GM21367 (cell line): Measurements from ENCODE around the gene G3BP2.
A peak's percentile ranks its signal among the peaks of the same experiment; 100 is the strongest.
"Not testable (repeated sequence)": the region's sequence is repeated elsewhere in the genome, so short reads cannot be mapped to it uniquely, and the experiment has no call there.

Experiments
- ATAC-seq: cut with Tn5 transposase; IDR thresholded peaks from one replicate; pipeline ENCODE4 v1.9.1; 2021; ENCODE audit not compliant: unreplicated experiment

Gene G3BP2

DNA sequence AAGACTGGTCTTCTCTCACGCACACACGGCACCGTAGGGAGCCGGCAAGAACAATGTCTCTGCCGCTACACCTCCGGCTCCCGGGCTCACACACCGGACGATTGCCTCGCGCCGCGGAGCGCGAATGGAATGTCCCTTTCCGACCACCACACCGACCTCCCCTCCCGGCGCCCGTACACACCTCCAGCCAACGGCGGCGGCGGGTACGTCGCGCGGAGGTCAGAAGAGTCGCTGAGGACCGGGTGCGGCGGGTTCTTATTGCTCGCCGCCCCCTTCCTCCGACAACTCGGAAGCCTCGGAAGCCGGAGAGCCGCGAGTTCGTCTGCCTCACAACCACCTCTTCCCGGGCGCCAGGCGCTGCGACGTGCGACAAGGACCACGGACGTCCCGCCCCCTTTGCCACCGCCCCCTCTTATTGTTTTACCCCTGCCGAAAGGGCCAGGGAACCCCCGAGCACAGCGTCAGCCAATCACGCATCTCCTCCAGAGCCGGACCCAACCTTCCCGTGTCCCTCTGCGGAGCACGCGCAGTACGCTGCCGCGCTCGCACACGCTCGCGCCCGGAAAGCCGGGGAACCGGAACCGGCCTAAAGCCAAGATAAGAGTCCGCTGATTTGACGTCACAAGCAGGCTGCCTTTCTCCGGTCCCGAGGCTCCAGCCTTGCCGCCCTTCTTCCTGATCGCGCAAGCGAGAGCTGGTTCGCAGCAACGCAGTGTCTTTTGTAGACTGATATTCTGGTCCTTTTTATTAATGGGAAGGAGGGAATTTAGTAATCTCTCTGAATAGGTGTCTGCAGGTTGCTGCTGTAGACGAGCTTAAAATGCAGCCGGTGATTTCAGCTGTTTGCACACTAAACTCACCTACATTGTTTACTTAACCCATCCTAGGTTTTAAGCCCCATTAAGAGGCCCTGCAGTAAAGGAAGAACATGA lies at the start of gene G3BP2:
Gene G3BP2 (minus strand): TSS at position 385 of the 932 bp plus-strand sequence. CDS start 11,386 bp downstream, outside the sequence.
- peak; percentile 91 for ATAC-seq

DNA sequence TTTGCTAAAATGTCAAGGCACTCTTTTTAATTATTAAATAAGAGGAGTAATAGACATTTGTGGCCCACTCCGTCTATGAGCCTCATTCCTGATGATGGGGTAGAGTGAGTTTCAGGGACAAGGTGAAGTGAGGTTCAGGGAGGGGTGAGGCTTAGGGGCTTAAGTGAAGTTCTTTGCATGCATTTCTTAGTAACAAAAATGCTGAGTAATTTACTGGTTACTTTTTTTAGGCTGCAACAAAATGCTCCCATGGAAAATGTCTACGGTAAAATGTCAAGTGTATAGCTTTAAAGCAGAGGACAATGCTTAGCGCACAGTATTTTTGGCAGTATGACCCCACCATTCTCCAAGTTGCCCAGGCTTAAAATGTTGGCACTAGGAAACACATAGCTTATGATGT lies 49.2 kb upstream of the G3BP2 start:
- no peak for ATAC-seq

DNA sequence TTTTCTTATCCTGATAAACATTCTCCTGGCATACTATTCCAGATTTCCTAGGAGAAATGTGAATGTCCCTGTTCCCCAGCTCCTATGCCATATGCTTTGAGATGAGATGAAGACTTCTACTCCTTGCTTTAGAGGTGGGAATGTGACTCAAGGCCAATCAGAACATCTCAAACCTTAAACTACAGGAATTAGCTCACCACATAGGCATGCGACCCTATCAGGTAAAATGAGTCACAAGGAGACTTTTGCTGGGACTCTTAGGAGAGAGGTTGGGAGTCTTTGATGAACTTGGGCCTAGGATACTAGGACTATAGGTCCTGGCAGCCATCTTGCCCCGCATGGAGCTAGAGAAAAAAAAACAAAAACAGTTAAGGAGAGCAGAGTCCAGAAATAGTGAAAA lies 45.3 kb upstream of the G3BP2 start:
- ATAC-seq: no peak

DNA sequence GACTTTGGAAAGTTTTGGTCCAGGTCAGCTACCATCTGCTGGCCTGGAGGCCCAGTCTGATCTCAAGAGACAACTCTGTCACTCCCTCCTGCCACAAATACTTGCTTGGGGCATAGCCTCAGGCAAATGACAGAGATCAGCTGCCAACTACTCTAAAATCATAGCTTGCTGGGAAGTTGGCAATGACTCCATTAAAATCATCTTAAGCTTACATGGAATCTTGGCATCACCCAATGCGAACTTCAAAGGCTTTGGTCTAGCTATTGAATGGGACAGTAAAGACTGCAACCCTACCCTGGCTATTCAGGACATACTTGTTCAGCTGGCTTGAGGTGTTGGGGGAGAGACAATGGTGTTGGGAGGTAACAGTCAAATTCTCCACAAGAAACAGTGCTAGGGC lies 44.2 kb upstream of the G3BP2 start:
- no peak for ATAC-seq

DNA sequence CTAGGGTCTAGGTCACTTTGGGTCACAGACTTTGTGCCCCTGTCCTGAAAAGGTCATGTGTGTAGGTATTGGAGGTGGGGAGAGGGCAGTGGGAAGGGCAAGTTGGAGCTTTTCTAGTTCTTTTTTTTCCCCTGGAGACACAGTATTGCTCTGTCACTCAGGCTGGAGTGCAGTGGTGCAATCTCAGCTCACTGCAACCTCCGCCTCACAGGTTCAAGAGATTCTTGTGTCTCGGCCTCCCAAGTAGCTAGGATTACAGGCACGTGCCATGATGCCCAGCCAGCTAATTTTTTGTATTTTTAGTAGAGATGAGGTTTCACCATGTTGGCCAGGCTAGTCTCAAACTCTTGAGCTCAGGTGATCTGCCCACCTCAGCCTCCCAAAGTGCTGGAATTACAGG lies 42.8 kb upstream of the G3BP2 start:
- not testable (repeated sequence) for ATAC-seq

DNA sequence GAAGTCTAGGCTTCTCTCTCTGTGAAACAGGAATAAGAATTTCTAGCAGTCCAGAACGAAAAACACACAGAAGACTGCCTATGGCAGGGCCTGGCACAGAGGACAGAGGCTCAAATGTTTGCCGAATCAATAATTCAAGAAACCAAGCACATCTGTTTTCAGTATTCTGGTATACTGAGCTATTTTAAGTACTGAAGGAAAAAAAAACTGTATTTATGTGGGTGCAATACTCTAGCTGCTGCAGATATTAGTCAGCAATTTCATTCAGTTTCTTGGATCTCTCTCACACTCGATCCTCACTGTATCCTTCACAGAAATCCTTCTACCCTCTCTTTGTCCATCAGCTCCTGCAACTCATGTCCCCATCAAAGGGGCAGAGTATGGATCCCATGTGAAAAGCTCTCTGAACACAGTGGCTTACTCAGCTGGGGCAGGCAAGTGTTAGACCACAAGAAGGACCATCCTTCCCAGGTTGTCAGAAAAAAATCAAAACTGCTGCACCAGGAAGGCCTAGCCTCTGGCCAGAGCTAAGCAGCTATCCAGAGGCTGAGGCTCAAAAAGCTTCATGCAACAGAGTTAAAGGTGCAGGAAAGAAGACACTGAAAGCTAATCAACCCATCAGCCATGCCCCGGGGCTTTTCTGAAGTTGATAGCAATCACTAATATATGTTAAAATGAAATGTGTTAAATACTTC lies 42.0 kb upstream of the G3BP2 start:
- no peak for ATAC-seq

DNA sequence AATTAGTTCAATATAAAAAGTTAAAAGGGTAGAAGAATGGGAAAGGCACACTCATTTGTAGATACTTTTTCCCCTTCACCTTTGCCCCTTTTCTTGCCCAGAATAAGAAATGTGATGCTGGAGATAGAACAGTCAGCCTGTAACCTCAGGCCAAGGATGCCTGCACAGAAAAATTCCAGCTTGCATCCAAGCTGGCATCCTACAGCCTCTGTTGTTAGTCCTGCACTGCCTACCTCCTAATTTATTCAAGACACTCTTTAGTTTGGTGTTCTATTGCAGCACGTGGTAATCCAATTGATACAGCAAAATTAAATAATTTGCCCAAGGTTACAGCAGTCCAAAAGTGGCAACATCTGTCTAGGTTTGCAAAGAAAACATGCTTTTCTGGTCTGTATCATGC lies 41.5 kb upstream of the G3BP2 start:
- ATAC-seq: no peak

DNA sequence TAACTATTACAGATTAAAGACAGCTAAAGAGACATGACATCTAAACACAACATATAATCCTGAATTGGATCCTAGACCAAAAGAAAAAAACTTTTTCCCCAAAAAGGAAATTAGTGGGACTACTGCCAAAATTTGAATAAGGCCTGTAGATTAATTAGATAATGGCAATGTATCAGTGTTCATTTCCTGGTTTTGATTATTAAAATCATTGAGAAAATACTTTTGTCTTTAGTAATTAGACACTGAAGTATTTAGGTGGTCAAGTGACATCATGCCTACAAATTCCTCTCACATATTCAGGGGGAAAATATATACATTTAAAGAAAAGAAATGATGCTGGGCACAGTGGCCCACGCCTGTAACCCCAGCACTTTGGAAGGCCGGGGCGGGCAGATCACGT lies 40.8 kb upstream of the G3BP2 start:
- no peak for ATAC-seq

DNA sequence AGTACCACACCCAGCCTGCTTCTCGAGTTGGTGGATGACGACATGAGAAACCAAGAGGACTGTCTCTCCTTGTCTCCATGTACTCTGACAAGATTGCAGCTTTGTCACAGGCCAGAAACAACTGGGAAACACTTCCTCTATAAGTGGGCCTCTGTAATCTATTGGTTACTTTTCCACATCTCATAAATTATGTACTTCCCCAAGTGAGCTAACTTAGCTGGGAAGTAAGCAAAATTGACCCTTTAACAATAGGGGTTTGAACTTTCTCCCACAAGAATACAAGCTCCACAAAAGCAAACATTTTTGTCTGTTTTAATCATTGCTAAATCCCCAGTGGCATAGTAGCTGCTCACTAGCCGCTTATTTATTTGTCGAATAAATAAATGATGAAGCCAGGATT lies 37.0 kb upstream of the G3BP2 start:
- ATAC-seq: no peak

DNA sequence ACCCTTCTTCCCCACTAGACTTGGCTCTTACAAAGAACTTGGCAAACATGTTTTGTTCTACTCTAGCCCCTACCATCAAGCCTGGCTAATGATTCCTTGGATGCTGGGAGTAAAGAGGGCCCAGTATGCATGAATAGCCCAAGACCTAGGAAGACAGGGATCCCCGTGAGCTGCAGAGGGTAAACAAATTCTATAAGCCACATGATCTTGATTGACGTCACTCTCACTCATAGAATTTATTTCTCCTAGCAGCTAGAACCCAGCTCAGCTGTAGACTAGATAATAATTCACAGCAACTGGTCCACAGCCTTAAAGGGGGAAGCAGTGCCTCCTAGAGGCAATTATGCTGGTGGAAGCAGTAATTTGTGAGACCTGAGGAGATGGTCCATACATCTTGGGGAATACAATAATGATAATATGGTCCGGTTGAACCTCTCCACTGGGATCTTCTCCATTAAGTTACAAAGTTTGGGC lies 35.0 kb upstream of the G3BP2 start:
- no peak for ATAC-seq

DNA sequence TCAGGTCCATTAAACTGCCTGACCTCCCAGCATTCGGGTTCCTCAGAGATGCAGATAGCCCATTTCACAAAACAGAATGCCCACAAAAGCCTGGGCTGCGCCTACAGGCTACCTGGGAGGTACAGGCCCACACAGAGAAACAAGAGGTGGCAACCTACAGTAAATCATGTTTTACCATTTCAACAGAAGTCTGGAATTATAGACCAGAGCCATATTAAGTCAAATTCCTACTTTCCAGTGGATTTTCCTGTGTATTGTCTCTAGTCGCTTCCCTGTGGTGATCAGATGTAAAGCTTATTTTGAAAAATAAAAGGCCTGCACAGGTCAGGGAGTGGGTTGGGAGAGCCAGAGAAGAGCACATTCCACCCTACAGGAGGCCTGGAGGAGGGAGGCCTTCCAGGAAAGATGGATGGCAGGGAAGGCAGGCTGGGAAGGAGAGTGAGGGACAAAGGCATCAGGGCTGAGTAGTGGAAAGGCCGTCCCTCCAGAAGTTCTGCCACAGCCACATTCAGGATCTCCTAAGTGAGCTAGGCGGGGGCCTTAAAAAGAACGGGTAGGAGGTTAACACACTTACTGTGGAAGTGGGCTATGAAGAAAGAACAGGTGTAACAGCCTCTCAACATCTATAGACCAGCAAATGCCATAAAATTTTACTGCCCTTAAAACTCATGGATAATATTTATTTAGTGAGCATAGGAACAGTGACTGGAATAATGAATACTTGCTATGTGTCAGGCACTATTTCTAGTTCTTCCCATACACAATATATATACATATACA lies 32.2 kb upstream of the G3BP2 start:
- ATAC-seq: no peak

DNA sequence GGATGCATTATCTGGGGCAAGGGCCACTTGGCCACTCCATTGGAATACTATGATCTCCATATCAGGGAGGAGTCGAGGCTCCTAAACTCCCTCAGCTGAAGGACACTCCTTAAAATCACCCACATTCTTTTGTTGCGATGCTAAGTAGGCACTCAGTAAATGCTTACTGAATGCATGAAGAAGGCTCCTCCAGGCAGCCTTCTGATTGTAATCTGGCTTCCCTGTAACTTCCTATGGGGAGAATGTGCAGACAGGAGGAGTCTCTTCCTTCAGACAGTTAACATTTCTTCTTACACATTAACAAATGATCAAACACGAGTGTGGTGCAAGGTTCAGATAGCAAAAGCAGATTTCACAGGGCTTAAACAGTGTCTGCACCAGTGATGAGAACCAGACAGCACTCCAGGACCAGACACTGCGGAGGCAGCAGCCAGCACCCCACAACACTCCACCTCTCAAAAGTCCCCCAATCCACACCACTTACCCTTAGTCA lies 29.8 kb upstream of the G3BP2 start:
- no peak for ATAC-seq

DNA sequence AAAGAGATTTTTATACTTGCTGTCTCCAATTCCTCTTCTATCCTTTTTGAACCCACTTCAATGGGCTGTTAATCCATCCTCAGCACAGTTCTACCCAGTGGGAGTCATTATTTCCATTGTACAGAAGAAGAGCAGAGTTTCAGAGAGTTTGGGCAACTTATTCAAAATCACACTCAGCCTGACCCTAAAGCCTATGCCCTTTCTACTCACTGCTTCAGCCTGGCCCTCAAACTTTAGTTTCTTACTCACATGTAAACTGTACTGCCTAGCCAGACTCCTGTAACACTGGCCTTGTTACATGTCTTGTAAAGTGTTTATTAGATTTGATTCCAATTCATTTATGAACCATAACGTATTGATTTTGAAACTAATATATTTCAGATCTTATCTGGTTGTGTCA lies 26.1 kb upstream of the G3BP2 start:
- no peak for ATAC-seq

DNA sequence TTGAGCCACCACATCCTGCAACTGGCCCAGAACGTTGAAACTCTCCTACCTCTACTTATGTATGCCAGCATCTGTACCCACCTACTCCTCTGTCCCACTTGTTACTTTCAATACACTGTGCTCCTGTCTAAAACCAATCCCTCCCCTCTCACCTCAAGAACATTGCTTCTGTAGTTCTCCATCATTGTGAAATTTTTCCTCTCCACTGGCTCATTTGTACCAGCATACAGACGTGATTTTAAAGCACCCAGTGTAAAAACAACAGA lies 25.7 kb upstream of the G3BP2 start:
- peak; percentile 38 for ATAC-seq

DNA sequence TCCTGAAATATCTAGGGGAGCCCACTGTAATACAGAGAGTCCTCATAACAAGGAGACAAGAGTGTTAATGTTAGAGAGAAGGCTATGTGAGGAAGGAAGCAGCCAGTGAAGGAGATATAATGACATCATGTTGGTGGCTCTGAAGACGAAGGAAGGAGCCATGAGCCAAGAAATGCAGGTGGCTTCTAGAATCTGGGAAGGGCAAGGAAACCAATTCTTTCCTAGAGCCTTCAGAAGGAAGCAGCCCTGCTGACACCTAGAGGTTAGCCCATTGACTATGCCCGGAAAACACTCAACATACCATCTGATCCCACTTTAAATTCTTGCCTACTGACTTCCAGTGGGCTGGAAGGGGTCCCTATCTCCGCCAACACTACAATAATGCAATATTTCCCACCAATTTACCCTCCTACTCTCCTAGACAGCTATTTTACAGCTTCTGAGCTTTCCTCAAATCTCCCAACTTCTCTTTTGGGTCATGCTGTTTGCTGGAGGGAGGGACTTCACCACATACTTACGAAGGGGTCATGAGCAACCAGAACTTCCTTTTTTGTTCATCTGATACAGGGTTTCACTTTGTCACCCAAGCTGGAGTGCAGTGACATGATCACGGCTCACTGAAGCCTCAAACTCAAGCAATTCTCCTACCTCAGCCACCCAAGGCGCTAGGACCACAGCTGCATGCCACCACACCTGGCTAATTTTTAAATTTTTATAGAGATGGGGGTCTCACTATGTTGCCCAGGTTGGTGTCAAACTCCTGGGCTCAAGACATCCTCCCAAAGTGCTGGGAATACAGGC lies 25.2 kb upstream of the G3BP2 start:
- peak; percentile 91 for ATAC-seq

DNA sequence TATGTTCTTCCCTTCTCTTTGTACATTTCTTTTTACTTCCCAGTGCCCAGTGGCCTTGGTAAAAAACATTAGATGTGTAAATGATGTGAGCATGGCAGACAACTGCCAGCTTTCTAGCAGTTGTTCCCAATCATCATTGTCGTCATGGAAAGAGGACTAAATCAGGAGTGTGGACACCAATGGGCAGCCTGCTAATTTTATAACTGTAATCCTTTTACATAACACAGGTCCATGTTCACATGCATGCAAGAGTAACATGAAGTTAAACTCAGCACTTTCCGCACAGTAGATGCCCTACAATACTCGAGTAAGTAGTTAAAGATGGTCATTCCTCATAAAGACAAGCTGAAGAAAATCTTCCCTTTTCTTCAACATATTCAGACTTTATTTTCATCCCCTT lies 23.4 kb upstream of the G3BP2 start:
- ATAC-seq: no peak

DNA sequence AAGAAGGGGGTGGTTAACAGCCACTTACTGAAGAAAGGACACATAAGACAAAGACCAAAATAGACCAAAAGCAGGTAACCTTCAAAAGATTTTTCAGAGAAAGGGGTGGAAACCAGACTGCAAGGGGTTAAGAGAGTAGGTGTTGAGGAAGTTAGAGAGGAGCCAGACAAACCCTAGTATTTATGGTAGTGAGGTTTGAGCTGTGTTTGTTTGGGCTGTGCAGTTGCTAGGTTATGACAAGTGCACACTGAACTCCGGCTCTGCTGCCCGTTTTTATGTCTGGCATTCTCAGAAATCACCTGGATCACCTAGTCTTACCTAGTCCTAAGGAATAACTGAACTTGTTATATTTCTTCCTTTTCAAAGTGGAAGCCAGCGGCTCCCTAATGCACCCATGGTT lies 22.9 kb upstream of the G3BP2 start:
- no peak for ATAC-seq

DNA sequence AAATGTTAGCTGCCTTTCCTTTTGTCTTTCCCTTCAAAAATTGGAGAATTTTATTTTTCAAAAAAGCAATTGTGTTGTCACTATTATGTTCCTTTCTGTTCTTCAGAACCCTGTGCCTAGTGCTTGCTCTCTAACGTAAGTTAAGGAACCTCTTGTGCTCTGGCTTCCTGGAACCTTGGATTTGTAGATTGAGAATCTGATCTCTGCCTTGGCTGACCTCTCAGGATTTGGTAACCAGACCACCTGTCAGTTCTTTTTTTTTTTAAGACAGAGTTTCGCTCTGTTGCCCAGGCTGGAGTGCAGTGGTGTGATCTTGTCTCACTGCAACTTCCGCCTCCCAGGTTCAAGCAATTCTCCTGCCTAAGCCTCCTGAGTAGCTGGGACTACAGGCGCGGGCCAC lies 18.9 kb upstream of the G3BP2 start:
- ATAC-seq: not testable (repeated sequence)

DNA sequence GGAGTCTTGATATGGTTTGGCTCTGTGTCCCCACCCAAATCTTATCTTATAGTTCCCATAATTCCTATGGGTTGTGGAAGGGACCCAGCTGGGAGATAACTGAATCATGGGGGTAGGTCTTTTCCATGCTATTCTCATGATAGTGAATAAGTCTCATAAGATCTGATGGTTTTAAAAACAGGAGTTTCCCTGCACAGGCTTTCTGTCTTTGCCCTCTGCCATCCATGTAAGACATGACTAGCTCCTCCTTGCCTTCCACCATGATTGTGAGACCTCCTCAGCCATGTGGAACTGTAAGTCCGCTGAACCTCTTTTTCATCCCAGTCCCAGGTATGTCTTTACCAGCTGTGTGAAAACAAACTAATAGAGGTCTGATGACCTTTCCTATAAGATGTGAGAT lies 13.9 kb upstream of the G3BP2 start:
- ATAC-seq: not testable (repeated sequence)

DNA sequence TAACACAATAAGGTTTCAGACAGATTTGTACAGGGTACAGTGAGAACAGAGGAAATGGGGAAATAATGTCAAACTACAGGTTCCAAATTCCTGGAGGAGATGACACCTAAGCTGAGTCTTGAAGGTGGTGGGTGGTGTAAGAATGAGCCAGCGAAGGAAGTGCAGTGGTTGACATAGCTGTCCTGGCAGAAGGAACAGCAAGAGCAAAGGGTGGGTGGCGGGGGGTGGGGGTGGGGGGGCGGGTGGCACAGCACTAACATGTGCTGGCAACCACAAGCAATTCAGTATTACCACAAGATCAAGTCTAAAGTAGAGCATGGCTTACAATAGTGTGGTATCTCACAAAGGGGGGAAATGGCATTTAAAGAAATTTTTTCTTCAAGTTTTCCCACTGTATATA lies 13.1 kb upstream of the G3BP2 start:
- ATAC-seq: no peak
